ENCODE measurements around the gene ATXN7.

ATXN7 gene

DNA sequence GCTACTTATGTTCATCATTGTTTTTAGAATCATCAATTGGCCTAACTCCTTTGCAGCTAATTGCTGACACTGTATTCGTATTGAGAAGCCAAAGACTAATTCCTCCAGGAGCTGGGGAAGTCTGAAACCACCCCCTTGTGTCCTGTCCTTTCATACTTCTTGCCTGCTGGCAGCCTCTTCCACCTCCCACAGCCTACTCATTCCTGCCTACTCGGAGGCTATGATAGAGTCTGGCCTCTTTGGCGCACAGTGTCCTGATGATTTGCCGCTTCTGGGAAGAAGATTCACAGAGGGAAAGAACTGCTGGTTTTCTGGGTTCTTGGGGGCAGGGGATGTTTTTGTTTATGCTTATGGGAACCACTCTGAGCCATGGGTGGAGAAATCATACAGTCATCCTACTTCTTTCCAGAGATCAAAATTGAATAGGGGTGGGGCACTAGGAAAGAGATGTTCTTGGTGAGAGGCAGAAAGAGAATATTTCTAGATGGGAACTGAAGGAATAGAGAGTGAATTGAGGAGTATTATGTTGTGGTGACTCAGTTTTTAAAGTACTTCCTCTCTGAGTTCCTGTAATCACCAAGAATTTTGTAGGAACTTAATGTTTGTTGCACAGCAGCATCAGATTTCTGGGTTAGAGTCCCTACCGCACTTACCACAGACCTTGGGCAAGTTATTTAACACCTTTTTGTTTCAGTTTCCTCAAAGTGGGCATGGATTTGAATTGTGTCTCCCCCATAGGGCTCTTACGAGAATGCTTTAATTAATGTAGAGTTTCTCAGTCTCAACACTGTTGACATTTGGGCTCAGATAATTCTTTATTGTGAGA, 70.6 kb downstream of the ATXN7 start:
- no peak for DNase-seq

DNA sequence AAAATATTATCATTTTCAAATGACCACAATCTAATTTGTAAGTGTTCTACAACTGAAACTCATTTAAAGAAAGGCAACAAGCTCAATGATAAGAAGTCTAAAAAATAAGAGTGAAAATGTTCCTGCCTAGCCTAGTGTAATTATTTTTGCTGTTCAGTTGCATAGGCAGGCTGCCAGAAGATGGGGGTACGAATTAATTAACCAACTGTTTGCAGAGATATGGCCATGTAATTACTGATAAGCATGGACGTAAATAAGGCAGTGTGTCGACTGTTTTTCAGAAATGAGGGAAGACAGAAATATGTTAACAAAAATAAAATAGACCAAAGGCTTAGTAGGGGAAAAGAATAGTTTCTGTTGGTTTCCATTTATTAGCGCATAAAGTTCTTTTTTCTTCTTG, 73.3 kb downstream of the ATXN7 start:
- DNase-seq = no peak

DNA sequence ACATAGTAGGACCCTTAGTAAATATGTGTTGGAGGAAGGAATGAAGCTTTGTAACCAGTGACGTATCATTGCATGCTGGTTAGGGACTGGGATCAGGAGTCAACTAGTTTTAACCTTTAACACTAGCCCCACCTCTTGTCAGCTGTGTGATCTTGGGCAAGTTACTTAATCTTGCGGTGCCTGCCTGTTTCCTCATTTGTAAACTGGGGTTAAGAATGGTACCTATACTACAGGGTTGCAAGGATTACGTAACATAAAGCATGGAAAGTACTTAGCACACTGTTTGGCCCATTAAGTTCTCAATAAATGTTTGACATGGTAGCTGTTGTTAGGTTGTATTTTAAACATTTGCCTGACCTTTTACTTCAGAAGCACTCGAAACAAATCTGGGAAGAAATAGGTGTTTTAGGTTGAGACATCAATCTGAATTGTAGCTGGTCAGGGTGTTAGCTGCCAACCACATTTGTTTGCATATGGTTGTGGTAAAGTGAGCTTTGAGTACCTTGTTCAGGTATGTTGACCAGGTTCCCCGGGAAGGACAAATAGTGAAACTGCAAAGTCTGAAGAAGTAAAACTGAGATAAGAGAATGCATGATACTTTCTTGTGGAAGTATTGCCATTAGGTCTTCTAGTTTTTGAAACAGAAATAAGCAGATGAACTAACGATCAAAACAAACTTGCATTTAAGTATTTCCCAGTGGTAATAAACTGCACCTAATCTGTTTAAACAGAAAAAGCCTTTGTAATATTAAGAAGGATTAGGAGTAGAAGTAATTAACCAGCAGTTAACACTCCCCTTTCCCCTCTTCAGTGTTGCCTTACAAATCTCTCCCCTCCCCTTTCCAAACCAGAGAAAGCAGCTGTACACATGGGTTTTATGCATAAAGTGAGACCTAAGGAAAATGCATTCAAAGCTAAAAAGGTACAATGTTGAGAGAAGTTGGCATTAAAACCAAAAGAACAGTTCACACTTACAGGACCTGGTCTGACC, 74.3 kb downstream of the ATXN7 start:
- DNase-seq = no peak

DNA sequence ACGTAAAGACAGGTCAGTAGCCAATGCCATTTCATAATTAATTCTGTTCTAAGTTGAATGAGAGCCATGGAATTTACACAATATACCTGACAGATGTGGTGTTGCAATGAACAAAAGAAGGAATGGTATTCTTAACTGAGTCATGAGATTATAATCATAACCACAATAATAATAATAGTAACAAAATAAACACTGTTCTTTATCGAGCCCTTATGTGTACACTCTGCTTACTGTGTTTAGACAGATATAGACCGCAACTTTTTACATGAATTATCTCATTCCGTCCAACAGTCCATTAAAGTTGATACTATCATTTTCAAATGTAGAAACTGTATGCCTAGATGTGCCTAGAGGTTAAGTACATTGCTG, 76.7 kb downstream of the ATXN7 start:
- no peak for DNase-seq

DNA sequence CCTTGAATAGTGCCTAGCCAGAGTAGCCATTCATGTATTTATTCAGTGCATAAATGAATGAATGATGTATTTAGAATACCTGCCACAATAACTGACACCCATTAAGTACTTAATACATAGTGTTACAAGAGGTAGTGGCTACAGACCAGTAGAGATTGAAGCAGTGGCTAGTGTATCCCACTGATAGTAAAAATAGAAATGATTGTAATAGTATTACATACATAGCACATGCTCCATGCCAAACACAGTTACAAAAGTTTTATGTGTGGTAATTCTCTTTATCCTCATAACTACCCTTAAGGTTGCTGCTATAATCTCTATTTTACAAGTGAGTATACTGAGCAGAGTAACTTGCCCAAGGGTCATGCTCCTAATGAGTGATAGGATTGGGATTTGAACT, 78.9 kb downstream of the ATXN7 start:
- DNase-seq = no peak

DNA sequence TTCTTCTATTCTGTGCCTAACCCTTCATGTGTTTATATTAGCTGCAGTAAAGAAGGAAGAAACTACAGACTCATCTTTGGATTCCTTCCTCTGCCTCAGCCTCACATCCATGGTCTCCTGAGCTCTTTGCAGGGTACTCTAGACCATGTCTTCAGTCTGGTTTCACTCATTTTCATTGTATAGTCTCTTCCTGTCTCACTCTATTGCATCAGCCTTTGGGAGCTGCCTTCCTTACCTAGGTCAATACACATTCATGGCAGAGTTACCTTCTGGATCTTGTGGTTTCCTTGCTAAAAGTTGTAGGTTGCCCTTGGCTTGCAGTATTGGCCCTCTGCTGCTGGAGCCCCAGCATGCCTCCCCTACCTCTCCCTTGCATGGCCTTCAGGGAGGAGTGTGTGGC, 80.0 kb downstream of the ATXN7 start:
- no peak for DNase-seq

DNA sequence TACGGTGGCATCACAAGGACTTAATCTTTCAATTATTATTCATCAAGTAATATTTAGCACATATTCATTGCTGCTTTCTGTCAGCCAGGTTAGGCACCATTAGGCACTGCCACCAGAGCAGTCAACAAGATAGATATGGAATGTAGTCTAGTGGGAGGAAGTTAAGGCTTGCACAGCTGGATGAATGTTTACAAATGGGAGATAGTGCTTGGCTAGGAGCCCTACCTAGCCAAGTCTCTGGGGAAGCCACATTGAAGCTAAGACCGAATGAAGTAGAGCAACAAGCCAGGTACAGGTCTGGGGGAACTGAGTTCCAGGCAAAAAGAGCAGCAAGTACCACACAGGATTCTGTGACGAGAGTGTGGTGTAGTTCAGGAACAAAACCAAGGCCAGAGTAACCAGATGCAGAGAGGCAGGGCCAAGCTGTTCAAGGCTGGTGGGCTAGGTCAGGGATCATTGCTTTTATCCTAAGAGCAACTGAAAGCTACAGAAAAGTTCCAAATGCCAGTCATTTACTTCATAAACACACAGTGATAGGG, 82.0 kb downstream of the ATXN7 start:
- DNase-seq = no peak

DNA sequence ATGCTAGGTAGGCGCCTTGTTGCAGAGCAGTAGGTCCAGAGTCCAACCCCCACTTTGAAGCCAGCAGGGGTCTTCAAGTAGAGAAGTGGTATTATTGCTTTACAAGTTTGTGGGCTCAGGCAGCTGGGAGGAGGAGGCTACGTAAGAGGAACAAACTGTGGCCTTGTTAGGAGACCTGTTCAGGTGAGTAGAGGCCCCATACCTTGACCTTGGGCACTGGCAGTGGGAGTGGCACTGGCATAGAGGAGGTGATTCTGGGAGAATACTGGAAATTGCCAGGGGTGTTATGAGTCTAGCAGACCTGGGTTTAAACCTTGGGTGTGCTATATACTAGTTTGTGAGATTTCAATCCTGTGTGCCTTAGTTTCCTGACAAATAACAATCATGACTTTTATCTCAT, 83.1 kb downstream of the ATXN7 start:
- no peak for DNase-seq

DNA sequence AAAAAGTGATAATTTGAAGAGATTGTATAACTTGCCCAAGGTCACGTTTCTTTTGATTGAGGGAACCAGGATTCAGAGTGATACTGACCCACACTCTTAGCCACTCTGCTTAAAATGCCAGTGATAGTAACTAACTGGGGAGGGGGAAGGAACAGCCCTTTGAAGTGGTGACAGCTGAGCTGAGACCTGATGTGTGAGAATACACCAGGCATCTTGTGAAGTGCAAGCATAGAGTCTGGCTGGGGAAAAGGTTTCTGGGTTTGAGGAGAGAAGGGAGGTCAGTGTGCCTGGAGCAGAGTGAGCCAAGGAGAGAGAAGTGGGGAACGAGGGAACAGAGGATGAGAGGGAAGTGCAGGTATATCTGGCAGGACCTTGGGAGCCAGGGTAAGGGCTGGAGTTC, 83.9 kb downstream of the ATXN7 start:
- no peak for DNase-seq

DNA sequence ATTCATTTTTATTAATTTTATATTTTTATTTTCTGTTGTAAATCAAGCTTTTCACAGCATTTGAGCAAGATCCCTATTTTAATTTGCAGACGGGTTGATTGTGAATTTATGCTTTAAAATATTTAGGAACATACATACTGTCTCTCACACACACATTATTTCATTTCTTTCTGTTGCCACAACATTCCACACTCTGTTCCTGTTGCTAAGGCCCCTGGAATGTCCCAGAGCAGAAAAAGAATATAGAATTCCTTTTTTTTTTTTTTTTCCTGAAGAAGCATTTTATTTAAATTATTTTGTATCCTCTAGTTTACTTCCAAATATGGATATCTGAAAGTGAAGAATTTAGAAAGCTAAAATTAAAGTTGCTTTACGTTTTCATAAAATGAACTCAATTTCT, 85.3 kb downstream of the ATXN7 start:
- DNase-seq = no peak

DNA sequence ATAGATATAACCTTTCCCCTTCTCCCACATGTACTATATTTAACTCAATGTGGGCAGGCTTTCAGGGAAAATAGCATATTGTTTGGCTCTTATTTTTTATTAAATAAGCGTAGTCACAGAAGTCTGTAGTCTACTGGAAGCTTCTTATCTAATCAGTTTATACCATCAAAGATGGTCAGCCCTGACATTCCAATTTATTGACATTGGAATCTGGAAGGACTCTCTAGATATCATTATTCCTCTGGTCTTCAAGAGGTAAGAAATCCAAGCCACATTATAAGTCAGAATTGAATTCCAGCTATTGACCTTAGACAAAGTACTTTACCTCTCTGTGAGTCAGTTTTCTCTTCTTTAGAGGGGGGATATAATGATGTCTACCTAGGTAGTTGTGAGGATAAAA, 87.0 kb downstream of the ATXN7 start:
- DNase-seq = no peak

DNA sequence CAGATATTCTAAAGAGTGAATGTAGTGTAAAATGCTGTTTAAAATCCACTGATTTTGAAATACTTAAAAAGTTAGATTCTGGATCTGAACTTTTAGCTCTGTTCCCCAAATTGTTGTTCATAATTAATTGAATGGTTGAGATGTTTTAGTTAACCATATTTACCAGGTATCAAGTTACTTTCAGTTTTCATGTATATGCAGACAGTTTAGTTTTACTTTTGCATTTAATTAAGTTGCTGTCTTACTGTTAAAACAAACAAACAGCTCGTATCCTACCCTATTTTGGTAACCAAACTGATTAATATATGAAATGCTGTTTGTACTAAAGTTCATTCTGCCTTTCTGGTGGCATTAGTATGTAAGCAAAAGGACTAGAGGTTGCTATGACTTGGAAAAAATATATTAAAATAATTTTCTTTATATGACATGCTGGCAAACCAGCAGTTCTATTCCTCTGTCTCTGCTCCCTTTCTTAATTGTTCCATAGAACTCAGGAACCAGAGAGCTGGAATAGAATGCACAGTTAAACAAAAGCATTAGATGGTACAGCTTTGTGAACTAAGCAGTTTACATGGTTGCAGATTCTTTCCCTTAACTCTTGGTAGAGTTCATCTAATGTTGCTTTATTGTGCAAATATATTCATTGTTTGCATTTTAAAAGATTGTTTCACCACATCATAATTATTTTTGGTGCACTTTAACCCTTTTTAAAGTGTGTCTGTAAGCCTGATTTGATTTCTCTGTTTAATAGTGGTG, 88.0 kb downstream of the ATXN7 start:
- no peak for DNase-seq

DNA sequence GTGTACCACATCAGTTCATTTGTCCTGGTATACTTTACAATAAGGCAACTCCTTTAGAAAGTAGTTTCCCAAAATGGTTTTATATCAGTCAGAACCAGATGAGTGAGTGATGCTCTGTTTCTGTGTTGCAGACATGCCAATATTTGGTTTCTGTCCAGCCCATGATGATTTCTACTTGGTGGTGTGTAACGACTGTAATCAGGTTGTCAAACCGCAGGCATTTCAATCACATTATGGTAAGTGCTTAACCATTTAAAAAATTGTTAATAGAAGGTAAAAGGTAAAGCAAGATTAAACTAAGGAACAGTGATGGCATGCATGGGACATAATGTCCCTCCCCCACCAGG, 88.6 kb downstream of the ATXN7 start:
- DNase-seq = no peak

DNA sequence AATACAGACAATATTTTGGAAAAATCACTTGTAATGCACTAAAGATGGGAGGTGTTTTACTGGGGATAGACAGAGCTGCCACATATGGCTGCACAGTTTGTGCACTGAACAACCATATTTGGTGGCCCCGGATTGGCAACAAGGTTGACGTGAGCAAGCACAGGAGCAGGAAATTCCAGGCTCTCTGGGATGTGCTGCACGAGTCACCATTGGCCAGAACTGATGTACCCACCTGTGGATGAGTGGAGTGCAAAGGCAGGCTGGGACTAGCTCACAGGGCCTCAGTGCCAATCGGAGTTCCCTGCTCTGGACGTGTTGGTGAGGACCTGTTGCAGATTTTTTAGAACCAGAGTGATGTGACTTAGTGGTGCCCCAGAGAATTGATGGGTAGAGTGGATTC, 90.5 kb downstream of the ATXN7 start:
- no peak for DNase-seq

DNA sequence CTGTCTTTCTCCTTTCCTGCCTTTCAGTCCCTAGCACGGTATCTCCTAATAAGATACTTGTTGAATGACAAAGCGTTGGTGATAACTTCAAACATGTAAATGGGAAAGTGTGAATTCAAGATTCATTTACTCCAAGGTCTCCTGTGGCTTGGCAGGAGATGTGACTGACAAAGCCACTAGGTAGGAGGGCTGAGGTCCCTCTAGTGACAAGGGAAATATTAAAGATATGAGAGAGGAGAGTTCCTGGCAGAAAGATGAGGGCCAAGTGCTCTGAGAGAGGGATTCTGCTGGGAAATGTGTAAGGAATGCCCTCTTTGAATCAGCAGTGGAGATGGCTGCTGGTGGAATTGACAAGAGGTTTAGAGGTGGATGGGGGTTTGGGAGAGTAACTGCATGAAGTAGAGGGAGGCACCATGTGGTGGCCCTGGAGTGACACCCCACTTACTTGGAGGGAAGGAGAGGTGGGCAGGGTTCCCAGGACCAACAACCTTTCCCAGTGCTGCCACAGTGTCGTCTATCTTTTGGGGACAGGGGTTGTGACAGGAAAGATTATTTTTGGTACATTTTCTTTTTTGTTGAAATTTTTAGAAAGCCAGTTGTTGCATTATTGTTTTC, 91.5 kb downstream of the ATXN7 start:
- DNase-seq = no peak

DNA sequence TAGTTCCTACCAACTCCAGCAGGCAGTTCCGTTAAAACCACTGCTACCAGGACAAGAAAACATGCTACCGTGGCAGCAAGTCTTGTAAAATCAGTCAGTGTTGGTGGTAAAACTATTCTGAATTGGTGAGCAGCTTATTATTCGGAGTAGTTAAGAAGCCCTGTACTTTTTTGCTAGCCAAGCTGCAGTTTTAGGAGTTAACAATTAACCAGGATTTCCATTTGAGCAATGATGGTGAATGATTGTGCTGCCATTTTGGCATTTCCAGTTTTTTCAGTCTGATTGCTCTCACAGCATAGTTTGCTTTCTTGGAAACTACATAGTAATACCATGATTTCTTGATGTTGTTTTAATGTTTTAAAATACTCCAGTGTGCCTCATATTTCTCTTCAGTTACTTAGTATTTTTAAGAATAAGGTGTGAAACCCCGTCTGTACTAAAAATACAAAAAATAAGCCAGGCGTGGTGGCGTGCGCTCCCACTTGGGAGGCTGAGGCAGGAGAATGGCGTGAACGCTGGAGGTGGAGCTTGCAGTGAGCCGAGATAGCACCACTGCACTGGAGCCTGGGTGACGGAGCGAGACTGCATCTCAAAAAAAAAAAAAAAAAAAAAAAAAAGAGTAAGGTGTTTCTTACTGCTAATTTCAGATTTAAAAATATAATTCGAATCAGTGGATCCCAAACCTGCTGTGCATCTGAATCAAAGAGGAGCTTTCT, 92.3 kb downstream of the ATXN7 start:
- no peak for DNase-seq

DNA sequence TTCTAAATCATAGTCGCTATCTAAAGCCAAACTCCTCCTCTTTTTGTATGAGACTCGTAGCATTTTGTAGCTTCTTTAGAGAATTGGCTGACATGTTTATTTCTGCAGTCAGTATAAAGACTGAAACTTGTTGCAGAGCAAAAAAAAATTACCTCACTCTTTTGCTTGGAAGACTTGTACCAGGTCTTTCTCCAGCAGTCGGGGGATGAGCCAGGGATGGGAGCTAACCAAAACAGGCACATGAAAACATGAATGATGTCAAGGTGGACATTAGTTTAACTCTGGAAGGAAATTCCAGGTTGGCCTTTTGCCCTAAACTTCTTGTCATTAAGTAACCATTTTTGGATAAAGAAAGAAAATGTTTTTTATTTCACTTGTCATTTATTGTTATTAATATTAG, 95.5 kb downstream of the ATXN7 start:
- no peak for DNase-seq

DNA sequence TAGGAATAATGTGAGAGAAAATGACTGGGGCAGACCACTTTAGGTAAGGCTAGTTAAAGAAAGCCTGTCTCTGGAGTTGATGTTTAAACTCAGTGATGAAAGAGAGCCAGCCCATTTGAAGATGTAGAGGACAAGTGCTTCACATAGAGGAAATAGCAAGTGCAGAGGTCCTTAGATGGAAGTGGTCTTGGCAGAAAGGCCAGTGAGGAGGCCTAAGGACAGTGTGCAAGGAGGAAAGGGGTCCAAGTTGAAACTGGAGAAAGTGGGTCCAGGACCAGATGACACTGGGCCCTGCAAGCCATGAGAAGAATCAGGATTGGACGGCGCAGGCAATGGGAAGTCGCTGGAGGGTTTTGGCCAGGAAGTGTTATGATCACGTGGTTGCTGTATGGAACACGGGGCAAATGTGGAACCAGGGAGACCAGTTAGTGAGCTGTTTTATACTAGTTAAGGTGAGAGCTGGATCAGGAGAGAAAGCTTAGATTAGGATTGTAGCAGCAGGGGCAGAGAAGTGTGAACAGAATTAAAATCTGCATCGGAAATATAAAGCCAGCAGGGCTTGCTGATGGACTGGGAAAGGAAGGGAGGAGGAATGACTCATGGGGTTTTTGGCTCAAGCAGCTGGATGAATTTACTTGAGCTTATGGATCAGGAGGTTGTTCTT, 96.5 kb downstream of the ATXN7 start:
- DNase-seq = no peak

DNA sequence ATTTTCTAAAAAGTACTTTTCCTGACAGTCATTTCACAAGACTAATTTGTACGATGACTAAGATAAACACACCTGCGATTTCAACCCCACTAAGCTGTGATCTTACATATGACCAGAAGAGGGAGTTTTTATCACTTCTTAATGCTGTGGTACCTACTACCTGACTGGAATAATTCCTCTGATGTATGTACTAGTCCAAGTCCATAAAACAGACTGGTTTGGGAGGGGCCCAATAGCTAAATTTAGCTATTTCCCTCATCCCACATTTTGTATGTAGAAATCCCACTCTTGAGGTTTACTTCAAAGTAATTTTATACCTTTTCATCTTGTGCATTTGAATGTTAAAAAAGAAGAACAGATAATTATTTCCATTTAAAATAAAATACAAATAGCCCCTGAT, 98.2 kb downstream of the ATXN7 start:
- no peak for DNase-seq

DNA sequence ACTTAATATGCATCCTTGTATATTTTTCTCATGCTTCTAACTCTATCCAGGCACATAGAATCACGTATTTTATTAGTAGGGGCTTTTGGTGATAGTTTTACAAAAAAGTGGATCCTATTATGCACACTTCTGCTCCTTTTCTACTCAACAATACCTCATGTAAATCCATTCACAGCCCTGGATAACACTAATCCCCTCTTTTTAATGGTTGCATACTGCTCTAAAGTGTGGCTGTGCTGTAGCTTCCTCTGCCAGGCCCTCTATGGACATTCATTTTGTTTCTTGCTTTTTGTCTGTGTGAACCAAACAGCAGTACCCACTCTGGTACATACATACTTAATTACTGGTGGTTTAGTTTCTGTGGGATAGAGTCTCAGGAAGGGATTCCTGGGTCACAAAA, 99.8 kb downstream of the ATXN7 start:
- DNase-seq = no peak

DNA sequence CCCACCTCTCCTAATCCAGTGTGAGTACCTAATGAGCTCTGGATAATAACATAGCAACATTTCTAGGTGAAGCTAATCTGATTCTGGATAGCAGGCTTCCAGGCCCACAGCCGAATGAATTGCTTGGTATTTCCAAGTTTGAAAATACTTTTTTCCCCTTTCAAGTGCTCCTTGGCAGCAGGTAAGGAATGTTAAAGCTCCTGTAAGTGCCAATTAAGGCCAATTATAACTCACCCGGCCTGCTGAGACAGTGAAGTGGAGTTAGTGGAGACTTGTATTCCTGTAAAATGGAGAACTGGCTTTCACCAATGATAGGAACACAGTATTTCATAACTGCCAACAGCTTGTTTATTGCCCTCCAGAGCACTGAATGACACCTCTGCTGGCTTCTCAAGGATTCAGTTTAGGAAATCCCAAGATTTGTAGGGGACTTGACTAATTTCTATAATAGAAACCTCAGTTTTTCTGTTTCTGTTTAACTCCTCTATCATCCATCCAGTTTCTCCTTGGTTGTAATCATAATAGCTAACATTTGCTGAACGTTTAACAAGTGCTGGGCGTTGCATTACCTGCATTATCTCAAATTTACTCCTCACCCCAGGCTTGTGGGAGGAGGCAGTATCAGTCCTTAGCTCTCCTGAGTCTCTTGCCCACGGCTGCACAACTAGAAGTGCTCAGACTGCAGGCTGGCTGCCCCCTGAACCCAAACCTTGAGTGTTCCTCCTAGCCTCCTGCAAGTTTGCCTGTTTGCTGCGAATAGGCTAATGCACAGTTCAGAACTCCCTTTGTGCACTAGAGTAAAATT, 101.2 kb downstream of the ATXN7 start:
- DNase-seq = no peak
